ENCODE results near the gene CCL25. TPM values are rescaled to one million over a fixed set of nuclear protein-coding genes. Genes with fewer than 3 reads are reported as not detected.

Gene CCL25
- polyA plus RNA-seq, 2 donors = 0.14 TPM; not detected in 1

GRCh38 chr19:8064911-8065874, 12.6 kb downstream of the CCL25 start:
- Histone ChIP-seq H3K36me3 (ENCODE audit: control insufficient read depth in 2 of 2, insufficient read depth in 2 of 2, low read length in 1 of 2) (no peaks in the 10 kb centered on the region), H3K27ac (ENCODE audit: low read depth in 2 of 2, low read length in 1 of 2) (no peak overlapping the region), H3K4me3 (ENCODE audit: low read depth in 1 of 2, low read length in 2 of 2) (no peak overlapping the region), H3K27me3 (ENCODE audit: control insufficient read depth in 1 of 2, insufficient read depth in 2 of 2, low read length in 2 of 2) (no peaks in the 10 kb centered on the region), H3K9me3 (ENCODE audit: control insufficient read depth in 2 of 2, insufficient read depth in 1 of 2, low read depth in 1 of 2, low read length in 1 of 2) (peaks cover 0 to 11% of the 10 kb centered on the region in 2 donors), H3K4me1 (ENCODE audit: control insufficient read depth in 2 of 2, insufficient read depth in 2 of 2, low read length in 1 of 2) (no peaks in the 10 kb centered on the region)
- WGBS, 2 donors = 76 to 84% methylated on average over 24 of the region's 24 CpGs

DNA sequence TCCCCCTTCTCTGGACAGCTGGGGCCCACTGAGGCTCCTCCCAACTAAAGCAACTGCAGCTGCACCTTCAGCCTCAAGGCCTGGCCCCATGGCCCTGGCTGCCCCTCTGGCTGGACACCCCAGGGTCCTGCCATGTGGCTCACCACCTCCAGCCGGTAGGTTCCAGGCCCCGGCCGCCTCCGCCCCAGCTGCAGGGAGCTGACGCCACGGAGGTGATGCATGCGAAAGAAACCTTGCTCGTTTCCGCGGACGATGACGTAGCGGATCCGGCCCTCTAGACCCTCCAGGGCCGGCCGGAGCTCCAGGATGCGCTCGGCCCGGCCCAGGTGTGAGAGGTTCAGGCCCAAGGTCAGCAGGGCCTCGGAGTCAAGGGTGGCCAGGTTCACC, 13.3 kb downstream of the CCL25 start:
- Histone ChIP-seq H3K36me3 (ENCODE audit: control insufficient read depth in 2 of 2, insufficient read depth in 2 of 2, low read length in 1 of 2) (no peaks in the 10 kb centered on the region), H3K4me1 (ENCODE audit: control insufficient read depth in 2 of 2, insufficient read depth in 2 of 2, low read length in 1 of 2) (no peaks in the 10 kb centered on the region), H3K9me3 (ENCODE audit: control insufficient read depth in 2 of 2, insufficient read depth in 1 of 2, low read depth in 1 of 2, low read length in 1 of 2) (peaks cover 0 to 11% of the 10 kb centered on the region in 2 donors), H3K4me3 (ENCODE audit: low read depth in 1 of 2, low read length in 2 of 2) (no peak overlapping the region), H3K27ac (ENCODE audit: low read depth in 2 of 2, low read length in 1 of 2) (no peak overlapping the region), H3K27me3 (ENCODE audit: control insufficient read depth in 1 of 2, insufficient read depth in 2 of 2, low read length in 2 of 2) (no peaks in the 10 kb centered on the region)
- WGBS, 2 donors = 86 to 94% methylated on average over 19 to 20 of the region's 20 CpGs

GRCh38 chr19:8069096-8069973, 16.8 kb downstream of the CCL25 start:
- Histone ChIP-seq H3K27me3 (ENCODE audit: control insufficient read depth in 1 of 2, insufficient read depth in 2 of 2, low read length in 2 of 2) (no peaks in the 10 kb centered on the region), H3K4me3 (ENCODE audit: low read depth in 1 of 2, low read length in 2 of 2) (no peak overlapping the region), H3K36me3 (ENCODE audit: control insufficient read depth in 2 of 2, insufficient read depth in 2 of 2, low read length in 1 of 2) (no peaks in the 10 kb centered on the region), H3K4me1 (ENCODE audit: control insufficient read depth in 2 of 2, insufficient read depth in 2 of 2, low read length in 1 of 2) (peaks cover 0 to 3% of the 10 kb centered on the region in 2 donors), H3K9me3 (ENCODE audit: control insufficient read depth in 2 of 2, insufficient read depth in 1 of 2, low read depth in 1 of 2, low read length in 1 of 2) (peaks cover 0 to 15% of the 10 kb centered on the region in 2 donors), H3K27ac (ENCODE audit: low read depth in 2 of 2, low read length in 1 of 2) (no peak overlapping the region)
- 79 to 81% methylated on average over 13 of the region's 13 CpGs for WGBS, 2 donors

DNA sequence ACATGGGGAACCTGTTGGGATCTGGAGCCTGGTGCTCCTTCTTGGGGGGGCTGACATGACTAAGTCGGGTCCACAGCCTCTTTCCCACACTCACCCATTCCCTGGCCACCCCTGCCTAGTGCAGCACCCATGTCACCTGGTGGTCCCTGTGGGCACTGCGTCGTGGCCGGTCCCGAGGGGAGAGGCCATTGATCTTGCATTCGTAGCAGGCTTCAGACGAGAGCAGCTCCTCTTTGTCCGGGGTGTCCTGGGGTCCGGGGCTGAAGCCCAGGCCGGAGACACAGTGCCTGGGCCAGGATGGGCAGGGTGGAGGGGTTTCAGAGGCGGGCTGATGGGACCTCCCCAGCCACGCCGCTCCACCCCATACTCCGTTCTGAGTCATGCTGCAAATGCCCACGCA, 19.4 kb downstream of the CCL25 start:
- 89 to 91% methylated on average over 15 of the region's 15 CpGs for WGBS, 2 donors
- Histone ChIP-seq H3K9me3 (ENCODE audit: control insufficient read depth in 2 of 2, insufficient read depth in 1 of 2, low read depth in 1 of 2, low read length in 1 of 2) (peaks cover 0 to 18% of the 10 kb centered on the region in 2 donors), H3K4me3 (ENCODE audit: low read depth in 1 of 2, low read length in 2 of 2) (no peak overlapping the region), H3K27ac (ENCODE audit: low read depth in 2 of 2, low read length in 1 of 2) (no peak overlapping the region), H3K36me3 (ENCODE audit: control insufficient read depth in 2 of 2, insufficient read depth in 2 of 2, low read length in 1 of 2) (no peaks in the 10 kb centered on the region), H3K4me1 (ENCODE audit: control insufficient read depth in 2 of 2, insufficient read depth in 2 of 2, low read length in 1 of 2) (peaks cover 0 to 3% of the 10 kb centered on the region in 2 donors), H3K27me3 (ENCODE audit: control insufficient read depth in 1 of 2, insufficient read depth in 2 of 2, low read length in 2 of 2) (no peaks in the 10 kb centered on the region)

DNA sequence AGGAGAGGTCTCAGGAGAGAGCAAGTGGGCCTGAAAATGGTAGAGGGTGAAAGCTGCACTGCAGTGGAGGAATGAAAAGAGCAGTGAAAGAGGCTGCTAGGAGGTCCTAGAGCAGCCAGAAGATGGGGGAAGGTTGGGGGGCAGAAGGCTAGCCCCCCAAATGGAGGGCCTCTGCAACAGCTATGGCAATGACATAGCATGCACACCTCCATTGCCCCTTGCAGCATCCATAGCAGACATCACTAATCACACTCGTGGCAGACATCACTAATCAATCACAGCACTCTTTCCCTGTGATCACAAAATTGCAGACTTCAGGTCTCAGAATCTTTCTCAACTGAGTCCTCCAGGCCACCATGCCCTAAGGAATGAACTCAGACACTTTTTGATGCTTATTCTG, 21.9 kb downstream of the CCL25 start:
- Histone ChIP-seq H3K9me3 (ENCODE audit: control insufficient read depth in 2 of 2, insufficient read depth in 1 of 2, low read depth in 1 of 2, low read length in 1 of 2) (peaks cover 0 to 9% of the 10 kb centered on the region in 2 donors), H3K27ac (ENCODE audit: low read depth in 2 of 2, low read length in 1 of 2) (no peak overlapping the region), H3K36me3 (ENCODE audit: control insufficient read depth in 2 of 2, insufficient read depth in 2 of 2, low read length in 1 of 2) (no peaks in the 10 kb centered on the region), H3K27me3 (ENCODE audit: control insufficient read depth in 1 of 2, insufficient read depth in 2 of 2, low read length in 2 of 2) (no peaks in the 10 kb centered on the region), H3K4me1 (ENCODE audit: control insufficient read depth in 2 of 2, insufficient read depth in 2 of 2, low read length in 1 of 2) (peaks cover 0 to 3% of the 10 kb centered on the region in 2 donors), H3K4me3 (ENCODE audit: low read depth in 1 of 2, low read length in 2 of 2) (no peak overlapping the region)
- WGBS, 2 donors = 90 to 91% methylated on average over 1 of the region's 1 CpG

GRCh38 chr19:8075158-8076074, 22.9 kb downstream of the CCL25 start:
- H3K27ac ChIP-seq (ENCODE audit: low read depth in 2 of 2, low read length in 1 of 2) = no peak overlapping the region
- no peak overlapping the region for H3K4me3 ChIP-seq (ENCODE audit: low read depth in 1 of 2, low read length in 2 of 2)
- peaks cover 0 to 3% of the 10 kb centered on the region in 2 donors for H3K4me1 ChIP-seq (ENCODE audit: control insufficient read depth in 2 of 2, insufficient read depth in 2 of 2, low read length in 1 of 2)
- H3K27me3 ChIP-seq (ENCODE audit: control insufficient read depth in 1 of 2, insufficient read depth in 2 of 2, low read length in 2 of 2) = no peaks in the 10 kb centered on the region
- no peaks in the 10 kb centered on the region for H3K36me3 ChIP-seq (ENCODE audit: control insufficient read depth in 2 of 2, insufficient read depth in 2 of 2, low read length in 1 of 2)
- peaks cover 0 to 7% of the 10 kb centered on the region in 2 donors for H3K9me3 ChIP-seq (ENCODE audit: control insufficient read depth in 2 of 2, insufficient read depth in 1 of 2, low read depth in 1 of 2, low read length in 1 of 2)
- WGBS, 2 donors = 73 to 81% methylated on average over 13 of the region's 13 CpGs

DNA sequence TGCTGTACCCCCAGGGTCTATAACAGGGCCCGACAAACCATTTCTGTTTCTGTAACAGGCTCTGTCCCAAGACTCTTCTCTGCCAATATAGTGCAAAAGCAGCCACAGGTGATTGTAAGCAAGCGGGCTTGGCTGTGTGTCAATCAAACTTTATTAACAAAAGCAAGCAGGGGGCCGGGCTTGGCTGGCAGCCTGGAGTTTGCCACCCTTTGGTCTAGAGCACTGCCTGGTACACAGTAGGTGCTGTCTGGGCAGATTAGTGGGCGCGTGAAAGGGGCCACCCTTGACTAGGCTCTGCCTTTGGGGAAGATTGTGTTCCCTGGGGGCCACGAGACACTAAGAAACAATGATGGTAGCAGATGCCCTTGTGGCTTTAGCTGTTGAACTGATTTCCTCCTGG, 27.4 kb downstream of the CCL25 start:
- Histone ChIP-seq H3K4me1 (ENCODE audit: control insufficient read depth in 2 of 2, insufficient read depth in 2 of 2, low read length in 1 of 2) (no peaks in the 10 kb centered on the region), H3K27me3 (ENCODE audit: control insufficient read depth in 1 of 2, insufficient read depth in 2 of 2, low read length in 2 of 2) (no peaks in the 10 kb centered on the region), H3K27ac (ENCODE audit: low read depth in 2 of 2, low read length in 1 of 2) (no peak overlapping the region), H3K36me3 (ENCODE audit: control insufficient read depth in 2 of 2, insufficient read depth in 2 of 2, low read length in 1 of 2) (no peaks in the 10 kb centered on the region), H3K9me3 (ENCODE audit: control insufficient read depth in 2 of 2, insufficient read depth in 1 of 2, low read depth in 1 of 2, low read length in 1 of 2) (peaks cover 0 to 3% of the 10 kb centered on the region in 2 donors), H3K4me3 (ENCODE audit: low read depth in 1 of 2, low read length in 2 of 2) (no peak overlapping the region)
- WGBS, 2 donors = 89 to 93% methylated on average over 6 of the region's 6 CpGs

DNA sequence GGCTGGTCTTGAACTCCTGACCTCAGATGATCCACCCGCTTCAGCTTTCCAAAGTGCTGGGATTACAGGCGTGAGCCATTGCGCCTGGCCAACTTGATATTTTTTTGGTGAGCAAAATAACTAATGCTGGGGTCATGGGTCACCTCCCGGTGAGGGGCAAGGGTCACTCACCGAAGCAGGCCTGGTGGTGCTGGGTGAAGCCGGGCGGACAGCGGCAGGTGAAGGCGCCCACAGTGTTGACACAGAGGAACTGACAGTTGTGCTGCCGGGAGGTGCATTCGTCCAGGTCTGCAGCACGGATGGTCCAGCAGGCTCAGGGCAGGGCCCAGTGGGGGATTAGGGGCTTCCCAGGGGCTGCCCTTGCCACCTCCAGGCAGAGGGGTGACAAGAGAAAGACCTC, 28.3 kb downstream of the CCL25 start:
- Histone ChIP-seq H3K4me1 (ENCODE audit: control insufficient read depth in 2 of 2, insufficient read depth in 2 of 2, low read length in 1 of 2) (no peaks in the 10 kb centered on the region), H3K9me3 (ENCODE audit: control insufficient read depth in 2 of 2, insufficient read depth in 1 of 2, low read depth in 1 of 2, low read length in 1 of 2) (peaks cover 0 to 3% of the 10 kb centered on the region in 2 donors), H3K36me3 (ENCODE audit: control insufficient read depth in 2 of 2, insufficient read depth in 2 of 2, low read length in 1 of 2) (no peaks in the 10 kb centered on the region), H3K4me3 (ENCODE audit: low read depth in 1 of 2, low read length in 2 of 2) (no peak overlapping the region), H3K27me3 (ENCODE audit: control insufficient read depth in 1 of 2, insufficient read depth in 2 of 2, low read length in 2 of 2) (no peaks in the 10 kb centered on the region), H3K27ac (ENCODE audit: low read depth in 2 of 2, low read length in 1 of 2) (no peak overlapping the region)
- 89 to 94% methylated on average over 12 of the region's 12 CpGs for WGBS, 2 donors
